NCI-H1436 treated with DMSO at 0.1 percent for 48 hours (cell line): ENCODE results near the gene FRMD3.
A peak's percentile ranks its signal among the peaks of the same experiment; 100 is the strongest.

Experiments used
- DNase-seq: peaks from one replicate; lab custom pipeline; 2025; lab: John Stamatoyannopoulos, UW

The FRMD3 gene

GRCh38 chr9:83334320-83334719 is 203.9 kb downstream of the FRMD3 start:
- peak; percentile 24 for DNase-seq

GRCh38 chr9:83330207-83331196 is 207.7 kb downstream of the FRMD3 start:
- no peak for DNase-seq

- DNase-seq: no peak
Observed at GRCh38 chr9:83327750-83328622, 210.2 kb downstream of the FRMD3 start.

- no peak for DNase-seq
Observed at GRCh38 chr9:83327323-83327722, 210.9 kb downstream of the FRMD3 start.

- no peak for DNase-seq
Observed at GRCh38 chr9:83323148-83323547, 215.1 kb downstream of the FRMD3 start.

GRCh38 chr9:83322438-83322837 is 215.8 kb downstream of the FRMD3 start:
- DNase-seq: no peak

GRCh38 chr9:83317244-83317643 is 221.0 kb downstream of the FRMD3 start:
- DNase-seq: no peak

- no peak for DNase-seq
Observed at GRCh38 chr9:83315649-83316048, 222.6 kb downstream of the FRMD3 start.

- DNase-seq: no peak
Observed at GRCh38 chr9:83313781-83314180, 224.4 kb downstream of the FRMD3 start.

GRCh38 chr9:83312537-83312936 is 225.7 kb downstream of the FRMD3 start:
- no peak for DNase-seq

GRCh38 chr9:83307066-83307724 is 231.0 kb downstream of the FRMD3 start:
- DNase-seq: no peak

- peak; percentile 40 for DNase-seq
Observed at GRCh38 chr9:83304686-83305085, 233.5 kb downstream of the FRMD3 start.

GRCh38 chr9:83299571-83299970 is 238.6 kb downstream of the FRMD3 start:
- DNase-seq: no peak

- DNase-seq: no peak
Observed at GRCh38 chr9:83299094-83299493, 239.1 kb downstream of the FRMD3 start.

- DNase-seq: no peak
Observed at GRCh38 chr9:83296123-83296522, 242.1 kb downstream of the FRMD3 start.

- DNase-seq: no peak
Observed at GRCh38 chr9:83294816-83295215, 243.4 kb downstream of the FRMD3 start.

GRCh38 chr9:83291196-83291595 is 247.0 kb downstream of the FRMD3 start:
- DNase-seq: no peak

- no peak for DNase-seq
Observed at GRCh38 chr9:83290692-83291091, 247.5 kb downstream of the FRMD3 start.

- no peak for DNase-seq
Observed at GRCh38 chr9:83287021-83287420, 251.2 kb downstream of the FRMD3 start.

- DNase-seq: no peak
Observed at GRCh38 chr9:83285445-83286225, 252.6 kb downstream of the FRMD3 start.

GRCh38 chr9:83284746-83285145 is 253.5 kb downstream of the FRMD3 start:
- no peak for DNase-seq
